ENCODE data around the gene BTF3.

DNA sequence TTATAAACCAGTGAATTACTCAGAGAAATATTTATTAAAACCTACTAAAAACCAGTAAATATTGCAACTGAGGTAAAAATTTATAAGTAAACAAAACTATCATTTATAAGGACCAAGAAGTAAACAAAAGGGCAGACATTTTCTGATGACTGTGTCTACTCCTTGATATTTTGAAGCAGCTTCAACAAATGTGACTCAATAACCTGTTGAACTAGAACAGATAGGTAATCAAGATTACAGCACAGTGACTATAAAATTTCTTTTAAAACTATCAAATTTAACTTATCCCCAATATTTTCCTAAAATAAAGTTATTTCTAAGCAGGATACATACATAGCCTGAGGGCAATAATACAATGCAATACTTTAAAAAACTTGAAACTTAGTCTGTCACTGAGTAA lies 54.4 kb downstream of the BTF3 start:
- TF ChIP-seq CTCF (IDR thresholded peaks at IDR 0.05; ENCODE audit: insufficient read depth, low read length, poor library complexity, severe bottlenecking) (no peak), EZH2phosphoT487 (conservative IDR thresholded peaks at IDR 0.05; ENCODE audit: low read length) (no peak)

Measured in SU-DHL-6 (cell line).